Right lung (tissue), 5 donors: Measurements from ENCODE around the gene PMPCB. TPM values are rescaled to one million over a fixed set of nuclear protein-coding genes. Genes with fewer than 3 reads are reported as not detected.

Source experiments
- DNase-seq, 2 donors: peaks; one replicate each; pipeline ENCODE4 v3.0.0-alpha.2; 2013
- polyA plus RNA-seq, 5 donors: library from polyadenylated mRNA; unstranded; fragments of 120-200 nt; gene quantifications; one replicate each; pipeline versions ENCODE4 v1.2.1 to v1.2.3, GENCODE V29; 2013; ENCODE audit warnings: inconsistent platforms in 1 of 5, low replicate concordance in 1 of 5; ENCODE audit not compliant: insufficient read length in 5 of 5, insufficient read depth in 1 of 5

Gene PMPCB
- polyA plus RNA-seq, 5 donors = 70.0 to 95.6 (median 93.5) TPM

DNA sequence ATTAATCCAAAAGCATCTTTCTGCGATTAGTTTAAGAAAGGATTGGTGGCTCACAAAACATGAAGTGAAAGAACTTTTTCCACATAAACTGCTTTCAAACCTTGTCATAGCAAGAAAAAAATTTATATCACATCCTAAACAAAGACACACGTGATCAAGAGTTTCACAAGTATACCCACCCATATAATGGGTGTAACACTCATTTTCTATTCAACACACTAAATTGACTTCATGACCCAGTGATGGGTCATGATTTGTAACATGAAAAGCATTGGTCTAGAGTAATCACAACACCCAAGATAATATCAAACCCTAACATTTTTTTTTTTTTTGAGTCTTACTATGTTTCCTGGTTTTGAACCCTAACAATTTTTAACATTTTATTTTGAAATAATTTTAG, 17.6 kb downstream of the PMPCB start:
- DNase-seq = no peak

DNA sequence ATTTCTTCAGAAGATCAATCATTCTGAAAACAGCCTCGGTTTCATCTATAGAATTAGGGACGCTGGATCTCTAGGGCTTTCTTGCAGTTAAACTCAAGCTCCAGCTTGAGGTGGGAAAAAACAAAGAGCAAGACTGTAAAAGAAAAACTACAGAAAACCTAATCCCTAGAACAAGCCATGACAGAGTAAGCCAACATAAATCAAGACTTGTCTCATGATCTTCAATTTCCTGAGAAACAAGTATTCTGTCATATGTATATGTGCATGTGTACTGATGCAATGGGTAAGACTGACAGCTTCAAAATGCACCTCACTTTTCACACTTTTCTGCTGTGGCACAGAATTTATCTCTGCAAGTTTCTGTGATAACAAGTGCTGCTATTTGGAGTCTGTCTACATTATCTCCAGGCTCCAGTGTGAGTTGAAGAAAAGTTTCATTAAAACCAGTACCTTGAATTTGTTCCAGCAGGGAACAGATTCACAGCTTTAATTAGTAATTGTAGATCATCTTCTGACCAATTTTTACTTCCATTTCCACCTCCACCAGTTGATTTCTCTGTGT, 19.2 kb downstream of the PMPCB start:
- no peak for DNase-seq

DNA sequence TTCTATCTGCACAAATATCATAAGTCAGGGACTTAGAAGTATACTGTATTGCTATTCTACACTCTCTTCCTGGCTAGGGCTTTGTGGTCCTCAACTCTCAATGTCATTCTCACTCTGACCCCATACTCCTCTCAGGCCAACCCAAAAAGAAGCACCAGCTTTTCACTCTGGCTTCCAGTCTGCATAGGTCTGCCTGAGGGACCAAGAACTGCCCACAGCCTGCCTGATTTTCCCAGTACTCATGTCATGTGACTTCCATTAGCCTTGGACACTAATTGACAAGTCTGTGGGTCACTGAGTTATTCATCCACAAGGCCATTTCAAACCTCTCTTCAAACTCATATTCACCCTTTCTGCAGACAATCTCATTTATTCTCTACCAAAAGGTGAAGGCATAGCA, 19.8 kb downstream of the PMPCB start:
- DNase-seq = no peak

DNA sequence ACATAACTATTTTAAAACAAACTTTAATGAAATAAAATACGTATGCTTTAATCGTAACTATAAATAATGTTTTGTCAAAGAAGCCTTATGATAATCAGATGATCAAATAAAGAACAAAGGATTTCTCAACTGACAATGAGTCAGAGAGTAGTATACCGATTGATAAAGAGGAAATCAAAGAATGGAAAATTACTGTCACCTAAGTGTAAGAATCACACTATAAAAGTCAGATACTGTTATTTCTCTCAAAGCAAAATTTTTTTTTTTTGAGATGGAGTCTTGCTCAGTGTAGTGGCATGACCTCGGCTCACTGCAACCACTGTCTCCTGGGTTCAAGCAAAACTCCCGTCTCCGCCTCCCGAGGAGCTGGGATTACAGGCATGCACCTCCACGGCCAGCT, 28.5 kb downstream of the PMPCB start:
- DNase-seq = no peak

DNA sequence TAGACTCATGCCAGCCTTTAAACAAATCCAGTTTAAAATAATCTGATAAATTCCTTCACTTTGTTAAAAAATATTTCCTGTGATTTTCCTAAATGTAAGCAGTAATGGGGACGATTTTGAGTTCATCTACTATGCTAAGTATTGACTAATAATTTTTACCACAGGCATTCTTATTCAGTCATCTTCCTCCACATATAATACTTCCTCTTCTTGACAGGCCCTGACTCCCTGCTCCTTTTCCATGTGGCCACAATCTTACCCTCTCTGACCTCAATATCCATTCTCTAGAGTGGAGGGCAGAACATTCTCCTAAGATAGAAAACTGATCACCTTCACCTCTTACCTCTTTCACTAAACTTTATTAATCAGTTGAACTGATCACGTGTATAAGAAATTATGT, 39.5 kb downstream of the PMPCB start:
- no peak for DNase-seq

DNA sequence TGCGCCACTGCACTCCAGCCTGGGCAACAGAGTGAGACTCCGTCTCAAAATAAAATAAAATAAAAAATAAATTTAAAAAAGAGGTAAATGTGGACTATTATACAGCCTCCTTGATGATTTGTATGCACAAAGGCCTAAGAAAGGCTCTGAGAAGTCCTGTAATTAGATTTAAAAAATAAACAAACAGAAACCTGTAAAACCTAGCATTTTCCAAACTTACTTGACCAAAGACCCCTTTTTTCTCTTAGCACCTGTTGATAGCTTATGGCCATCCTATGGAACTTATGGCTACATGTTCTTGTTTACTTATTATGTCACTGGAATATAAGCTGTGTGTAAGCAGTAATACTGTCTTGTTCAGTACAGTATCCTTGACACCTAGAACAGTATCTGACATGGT, 41.6 kb downstream of the PMPCB start:
- no peak for DNase-seq

DNA sequence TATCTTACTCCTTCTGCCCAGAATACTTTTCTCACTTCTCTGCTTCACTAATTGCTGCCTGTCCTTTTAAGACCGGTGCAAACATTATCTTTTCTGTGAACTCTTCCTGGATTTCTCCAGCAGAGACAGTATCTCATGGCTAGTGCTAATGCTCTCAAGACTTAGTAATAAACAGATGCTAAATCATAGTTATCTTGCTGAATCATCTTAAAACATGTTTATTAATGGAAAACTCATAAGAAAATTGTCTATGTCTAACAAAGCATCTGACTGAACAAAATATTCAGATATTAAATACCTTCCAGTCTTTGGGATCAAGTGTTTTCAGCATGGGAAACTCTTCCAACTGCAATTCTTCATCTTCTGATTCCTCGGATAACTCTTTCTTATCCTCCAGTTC, 44.2 kb downstream of the PMPCB start:
- no peak for DNase-seq

DNA sequence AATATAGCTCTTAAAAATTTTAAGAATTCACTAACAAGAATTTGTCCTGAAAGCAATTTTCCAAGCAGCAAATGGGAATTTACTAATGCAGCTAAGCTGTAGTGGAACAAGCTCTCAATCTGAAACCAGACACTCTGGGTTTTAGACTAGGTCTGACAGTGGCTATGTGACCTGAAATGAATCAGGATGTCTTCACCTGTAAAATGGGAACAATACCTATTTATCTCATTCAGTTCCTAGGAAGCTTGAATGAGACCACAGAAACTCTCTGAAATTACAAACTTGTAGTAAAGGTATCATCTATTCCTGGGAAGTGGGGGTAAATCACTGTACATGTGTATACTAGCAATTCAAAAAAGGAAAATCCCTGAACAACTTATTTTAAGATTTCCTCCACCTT, 46.1 kb downstream of the PMPCB start:
- DNase-seq = no peak

DNA sequence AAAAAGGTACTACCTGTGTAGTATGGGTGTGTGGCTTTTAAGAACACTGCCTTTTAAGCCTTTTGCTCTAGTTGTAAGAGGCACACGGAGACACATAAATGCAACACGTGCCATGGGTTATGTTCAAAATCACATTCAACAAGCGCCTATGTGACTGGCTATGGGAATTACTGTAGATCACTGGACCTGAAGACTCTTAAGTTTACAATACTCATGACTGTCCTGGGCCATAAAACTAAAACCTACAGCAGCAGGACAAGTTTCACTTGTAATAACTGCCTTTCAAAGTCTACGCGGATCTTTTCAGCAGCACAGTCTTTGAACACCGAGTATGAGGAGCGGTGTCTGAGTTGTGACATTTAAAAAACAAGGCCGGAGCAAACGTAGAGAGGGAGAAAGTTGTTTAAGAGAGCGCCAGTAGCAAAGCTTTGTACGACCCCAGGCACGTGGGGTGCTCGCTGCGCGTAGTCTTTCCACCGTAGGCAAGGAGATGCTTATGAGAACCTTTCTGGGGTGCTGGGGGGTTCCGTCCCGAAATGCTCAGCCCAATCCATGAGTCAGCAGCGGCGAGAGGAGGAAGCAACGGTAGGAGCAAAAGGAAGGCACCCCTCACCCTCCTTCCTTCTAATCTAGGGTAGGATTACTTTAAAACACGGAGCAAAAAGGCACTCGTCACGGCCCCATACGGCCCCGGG, 46.7 kb downstream of the PMPCB start:
- peak; percentile 28 to 31 for DNase-seq

DNA sequence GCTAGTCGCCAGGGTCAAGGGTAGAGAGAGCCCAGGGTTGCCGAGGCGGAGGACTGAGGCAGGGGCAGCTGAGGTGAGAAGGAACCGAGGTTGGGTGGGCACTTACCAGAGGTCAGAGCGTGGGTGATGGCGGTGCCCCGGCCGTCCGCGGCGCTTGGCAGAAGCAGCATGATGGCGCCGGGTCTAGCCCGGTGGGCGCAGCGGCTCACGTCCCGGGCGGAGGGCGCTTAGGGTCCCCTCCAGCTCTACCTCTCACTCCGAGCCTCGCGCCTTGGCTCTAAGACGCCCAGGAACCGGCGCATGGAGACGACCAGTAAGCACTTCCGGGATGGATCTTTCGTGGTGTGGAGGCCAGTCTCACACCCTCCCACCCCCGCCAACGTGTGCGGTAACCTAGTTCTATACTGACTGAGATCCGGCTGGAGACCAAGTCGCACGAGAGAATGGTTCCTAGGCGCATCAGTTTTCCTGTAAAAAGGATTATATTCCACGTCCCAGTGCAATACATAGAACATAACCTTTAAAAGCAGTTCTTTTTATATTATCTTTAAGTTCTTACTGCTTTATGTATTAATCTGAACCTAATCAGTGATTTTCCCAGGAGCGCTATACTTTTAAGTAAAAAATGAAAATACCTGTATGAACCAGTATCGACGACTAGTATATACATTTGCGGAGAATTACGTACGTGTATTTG, 47.4 kb downstream of the PMPCB start, which contains the start of gene DNAJC2:
Gene DNAJC2 (minus strand): TSS at position 315 of the 697 bp plus-strand sequence. CDS start 145 bp downstream, at position 170.
- DNase-seq = peak; percentile 86 to 87

DNA sequence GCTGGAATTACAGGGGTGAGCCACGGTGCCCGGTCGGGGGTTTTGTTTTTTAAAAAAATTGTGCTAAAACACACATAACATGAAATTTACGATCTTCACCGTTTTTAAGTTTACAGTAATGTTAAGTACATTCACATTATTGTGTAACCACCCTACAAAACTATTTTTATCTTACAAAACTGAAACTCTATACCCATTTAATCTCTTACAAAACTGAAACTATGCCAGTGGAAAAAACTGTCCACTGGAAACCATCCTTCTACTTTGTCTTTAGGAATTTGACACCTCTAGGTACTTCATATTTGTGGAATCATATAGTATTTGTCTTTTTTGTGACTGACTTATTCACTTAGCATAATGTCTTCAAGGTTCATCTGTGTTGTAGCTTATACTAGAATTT, 49.2 kb downstream of the PMPCB start:
- no peak for DNase-seq

DNA sequence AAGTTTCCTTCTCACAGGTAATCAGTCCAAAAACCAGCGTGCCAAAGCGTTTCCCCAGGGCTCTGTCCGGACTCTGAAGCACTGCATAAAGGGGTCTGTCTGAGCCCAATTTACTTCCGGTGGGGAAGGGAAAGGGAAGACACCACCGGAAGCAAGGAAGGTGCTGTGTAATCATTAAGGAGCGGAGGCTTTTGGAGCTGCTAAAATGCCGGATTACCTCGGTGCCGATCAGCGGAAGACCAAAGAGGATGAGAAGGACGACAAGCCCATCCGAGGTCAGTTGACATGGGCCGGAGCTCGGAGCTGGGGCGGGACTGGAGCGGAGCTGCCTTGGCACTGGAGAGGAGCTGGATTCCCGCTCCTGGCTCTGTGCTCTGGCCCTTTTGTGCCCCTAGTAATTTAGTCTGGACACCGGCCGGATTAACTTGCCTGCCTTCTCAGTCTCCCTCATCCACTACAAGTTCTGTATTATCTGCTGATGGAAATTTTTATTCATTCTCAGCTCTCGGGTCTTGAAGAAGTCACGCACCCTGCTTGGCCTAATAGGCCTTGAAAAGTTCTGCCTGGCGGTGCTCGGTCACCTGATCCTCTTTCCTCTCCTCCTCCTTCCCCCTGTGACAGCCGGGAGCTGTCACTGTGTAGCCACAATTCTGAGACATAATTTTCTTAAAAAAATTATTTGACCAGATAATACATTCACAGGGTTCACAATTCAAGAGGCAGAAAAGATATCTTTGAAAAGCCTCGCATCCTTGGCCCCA, 50.5 kb downstream of the PMPCB start, which contains the start of gene PSMC2:
Gene PSMC2 (plus strand): TSS at position 137 of the 761 bp plus-strand sequence. CDS start 69 bp downstream, at position 206.
- DNase-seq = peak; percentile 87 to 89

DNA sequence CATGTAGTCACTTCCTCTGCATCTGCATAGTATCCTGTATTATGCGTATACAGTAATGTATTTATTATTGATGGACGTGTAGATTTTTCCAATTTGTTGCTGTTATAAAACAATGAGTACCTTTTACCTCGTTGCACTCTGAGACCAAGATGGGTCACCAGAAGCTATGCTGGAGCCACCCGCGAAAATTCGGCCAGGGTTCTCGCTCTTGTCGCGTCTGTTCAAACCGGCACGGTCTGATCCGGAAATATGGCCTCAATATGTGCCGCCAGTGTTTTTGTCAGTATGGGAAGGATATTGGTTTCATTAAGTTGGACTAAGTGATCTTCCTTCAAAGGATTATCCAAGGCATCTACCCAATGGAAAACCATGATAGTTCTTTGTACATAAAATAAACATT, 51.2 kb downstream of the PMPCB start:
- no peak for DNase-seq

DNA sequence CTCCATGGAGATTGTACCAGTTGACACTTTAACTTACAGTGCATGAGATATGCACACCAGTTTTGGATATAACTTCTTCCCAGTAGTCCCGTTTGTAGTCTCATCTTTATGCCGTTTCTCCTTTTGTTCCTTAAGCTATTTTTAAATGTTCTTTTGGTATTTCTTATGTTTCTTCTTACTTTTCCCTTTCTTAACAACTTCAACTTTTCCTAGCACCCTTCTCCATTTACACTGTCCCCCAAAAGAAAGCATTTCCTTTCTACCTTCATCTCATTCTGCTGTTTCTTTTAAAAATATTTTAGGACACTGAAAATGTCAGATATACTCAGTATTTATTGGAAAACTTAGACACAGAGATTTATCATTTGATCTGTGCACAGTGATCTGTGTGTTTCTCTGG, 51.7 kb downstream of the PMPCB start:
- no peak for DNase-seq

DNA sequence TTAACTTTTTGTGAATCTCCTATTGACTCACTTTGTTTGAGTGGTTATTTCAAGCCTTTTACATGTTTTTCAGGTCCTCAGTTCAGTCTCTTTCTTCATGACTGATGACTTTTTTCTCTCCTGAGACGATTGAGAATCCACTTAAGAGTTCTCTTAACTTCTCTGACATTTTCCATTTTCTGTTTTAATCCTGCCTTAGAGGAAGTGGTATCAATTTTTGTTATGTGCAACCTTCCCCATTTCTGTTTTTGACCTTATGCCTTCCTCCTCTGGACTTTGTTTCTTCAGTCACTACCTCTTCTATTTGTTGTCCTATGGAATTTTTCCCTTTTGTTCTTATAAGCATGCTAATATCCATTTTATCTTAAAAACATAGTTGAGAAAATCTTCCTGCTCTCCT, 52.6 kb downstream of the PMPCB start:
- no peak for DNase-seq

Other genes starting within 250 kb of the PMPCB start
- gene FBXL13, start 222.6 kb upstream of the PMPCB start, polyA plus RNA-seq = 1 to 10 TPM; 2.8 to 5.5 (median 4.6) TPM
- gene ARMC10, start 222.3 kb upstream of the PMPCB start, polyA plus RNA-seq = 10 to 100 TPM; 44.5 to 58.4 (median 54.3) TPM
- 10 to 100 TPM; 22.5 to 40.9 (median 32.8) TPM for gene NAPEPLD, start 148.3 kb upstream of the PMPCB start, polyA plus RNA-seq
- 10 to 100 TPM; 38.4 to 57.0 (median 50.8) TPM for gene DNAJC2, start 47.3 kb downstream of the PMPCB start, polyA plus RNA-seq
- 100 to 1,000 TPM in 1 of 5 donors, 10 to 100 TPM in 4; 92.6 to 110 (median 99.4) TPM for gene PSMC2, start 50.2 kb downstream of the PMPCB start, polyA plus RNA-seq
- gene SLC26A5, start 148.8 kb downstream of the PMPCB start, polyA plus RNA-seq = 1 to 10 TPM in 2 of 5 donors, under 1 TPM in 3; 0.51 to 1.4 (median 0.91) TPM